HG02884 (cell line): ENCODE measurements around the gene ELMO1.

Experiments used
- ATAC-seq: cut with Tn5 transposase; IDR thresholded peaks from one replicate; pipeline ENCODE4 v1.9.1; 2021; ENCODE audit warnings: mild to moderate bottlenecking, moderate library complexity; ENCODE audit not compliant: unreplicated experiment

Gene ELMO1

DNA sequence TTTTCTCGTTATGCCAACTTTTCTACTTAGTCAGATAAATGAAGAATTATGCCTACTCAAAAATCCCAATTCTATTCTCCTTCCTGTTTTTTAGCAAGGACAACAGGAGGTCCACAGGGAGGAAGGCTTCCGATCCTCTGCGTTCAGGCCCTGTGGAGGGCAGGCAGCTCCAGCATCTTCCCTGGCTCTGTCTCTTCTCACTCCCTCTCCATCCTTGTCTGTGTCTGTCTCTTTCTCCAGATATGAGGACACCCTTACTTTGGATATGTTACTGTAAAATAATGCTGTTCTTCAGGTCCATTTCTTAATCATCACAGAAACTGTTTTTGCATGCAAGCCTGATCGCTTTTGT lies 166.6 kb downstream of the ELMO1 start:
- no peak for ATAC-seq

DNA sequence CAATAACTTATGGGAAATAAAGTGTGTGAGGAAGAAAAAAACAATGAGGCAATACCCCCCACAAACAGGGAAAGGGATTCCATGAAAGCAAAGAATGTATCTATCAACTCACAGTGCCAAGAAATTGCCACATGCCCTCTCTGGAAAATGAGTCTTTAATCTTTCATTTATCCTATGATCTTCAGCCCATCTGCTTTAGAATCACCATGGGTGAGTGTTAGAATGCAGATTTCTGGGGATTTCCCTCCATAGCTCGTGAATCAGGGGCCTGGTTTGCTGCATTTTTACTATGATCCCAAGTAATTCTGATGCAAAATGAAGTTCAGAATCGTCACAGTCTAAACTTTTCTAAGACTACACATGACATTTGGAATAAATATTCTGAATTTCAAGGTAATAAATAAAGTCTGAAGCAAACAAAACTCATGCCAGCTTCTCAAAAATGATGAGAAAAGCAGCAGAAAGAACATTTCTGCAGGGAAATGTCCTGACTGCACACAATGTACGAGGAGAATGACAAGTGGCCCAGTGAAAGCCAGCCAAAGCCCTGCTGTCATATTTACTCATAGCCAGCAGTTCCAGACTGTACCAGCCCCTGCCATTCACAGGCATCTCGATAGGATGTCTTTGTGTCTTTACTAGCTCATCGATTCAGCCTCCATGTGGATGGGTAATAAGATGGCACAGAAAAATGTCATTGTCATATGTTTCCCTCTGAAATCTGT lies 167.1 kb downstream of the ELMO1 start:
- ATAC-seq, result no peak

DNA sequence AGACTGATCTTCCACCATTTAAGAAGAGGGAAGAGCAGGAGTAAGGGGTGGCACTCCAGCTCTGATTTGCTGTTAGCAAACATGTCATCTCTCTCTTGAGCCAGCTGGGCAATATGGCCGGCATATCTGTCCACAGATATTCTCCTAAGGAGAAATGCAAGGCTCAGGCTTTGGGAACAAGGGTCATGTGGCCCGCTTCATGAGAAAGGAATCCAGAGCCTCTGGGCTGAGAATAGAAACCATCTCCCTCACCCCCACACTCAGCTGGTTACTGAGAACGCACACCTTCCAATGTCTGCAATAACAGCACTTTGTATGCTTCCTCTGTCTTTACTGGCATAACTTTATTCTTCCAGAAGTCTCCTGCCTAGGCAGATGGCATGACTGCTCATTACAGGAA lies 171.2 kb downstream of the ELMO1 start:
- ATAC-seq, result no peak

DNA sequence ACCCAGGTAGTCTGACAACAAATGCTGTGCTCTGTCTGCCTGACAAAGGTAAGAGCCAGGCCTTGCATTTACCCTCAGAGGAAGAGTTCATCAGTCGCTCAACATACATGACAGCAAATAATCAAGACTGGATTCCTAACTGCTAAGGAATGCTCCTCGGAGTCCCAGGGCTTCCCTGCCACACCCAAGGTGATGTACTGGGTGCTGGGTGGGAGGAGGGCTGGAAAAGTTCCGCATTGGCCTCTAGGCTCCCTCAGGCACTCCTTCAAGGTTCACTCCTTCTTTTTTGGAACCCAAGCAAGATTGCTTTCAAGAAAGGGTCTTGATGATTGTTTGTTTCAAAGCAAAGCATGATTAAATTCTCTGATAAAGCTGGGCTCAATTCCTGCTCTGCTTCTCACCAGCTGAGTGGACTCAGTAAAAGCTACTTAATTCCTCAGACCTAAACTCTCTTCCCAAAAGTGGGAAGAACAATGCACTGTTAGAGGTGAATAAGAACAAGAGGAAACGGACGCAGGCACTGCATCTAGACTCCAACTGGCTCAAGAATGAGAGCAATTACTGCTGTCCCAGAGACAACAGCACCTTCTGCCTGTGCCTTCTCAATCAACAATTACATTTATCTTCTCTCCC lies 173.5 kb downstream of the ELMO1 start:
- no peak for ATAC-seq

DNA sequence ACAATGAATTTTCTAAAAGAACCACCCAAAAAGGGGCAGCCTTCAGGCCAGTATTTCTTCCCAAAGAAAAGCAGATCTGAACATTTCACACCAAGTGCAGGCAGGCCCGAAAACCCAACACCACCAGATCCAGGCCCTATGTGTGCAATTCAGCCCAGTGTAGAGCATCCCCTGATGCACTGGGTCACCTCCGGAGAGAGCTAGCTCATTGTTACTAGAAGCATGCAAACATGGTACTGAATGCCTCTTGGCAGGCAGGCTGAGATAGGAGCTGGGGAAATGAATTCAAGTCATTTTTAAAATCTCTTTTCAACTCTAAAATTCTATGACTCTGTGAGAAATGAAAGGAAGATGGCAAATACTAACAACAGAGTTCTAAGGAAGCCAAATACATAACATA lies 174.8 kb downstream of the ELMO1 start:
- ATAC-seq, result no peak

DNA sequence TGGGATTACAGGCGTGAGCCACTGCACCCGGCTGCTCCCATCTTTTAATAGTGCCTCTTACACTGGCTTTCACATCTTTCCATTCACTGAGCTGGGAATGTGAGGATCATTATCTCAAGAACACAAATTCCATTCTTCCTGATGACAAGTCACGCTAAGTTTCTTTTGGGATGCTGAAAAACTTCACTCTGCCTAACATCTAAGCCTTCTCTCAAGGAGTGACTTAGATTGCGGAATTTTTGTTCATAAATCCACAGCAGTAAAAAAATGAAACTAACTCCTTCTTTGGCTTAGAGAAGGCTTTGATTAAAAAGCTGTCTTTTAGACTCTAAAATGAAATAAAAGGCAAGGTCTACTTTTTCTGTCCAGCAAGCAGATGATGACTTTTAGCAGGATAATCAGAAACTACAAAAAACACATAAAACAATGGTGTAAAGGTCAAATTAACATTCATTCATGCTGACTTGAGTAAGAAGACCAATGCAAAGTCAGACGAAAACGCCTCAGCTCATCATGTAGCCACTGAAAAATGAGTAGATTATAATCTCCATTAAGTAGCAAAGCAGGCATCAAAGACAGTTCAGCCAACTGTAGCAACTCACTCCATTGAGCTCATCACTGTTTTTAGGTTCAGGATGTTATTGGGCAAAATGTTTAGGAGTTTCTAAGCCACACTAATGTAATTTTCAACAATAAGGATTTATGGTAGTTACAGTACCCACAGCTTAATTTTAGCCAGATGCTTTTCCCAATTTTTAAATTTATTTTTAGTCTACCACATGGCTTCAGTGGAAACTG lies 178.8 kb downstream of the ELMO1 start:
- no peak for ATAC-seq

DNA sequence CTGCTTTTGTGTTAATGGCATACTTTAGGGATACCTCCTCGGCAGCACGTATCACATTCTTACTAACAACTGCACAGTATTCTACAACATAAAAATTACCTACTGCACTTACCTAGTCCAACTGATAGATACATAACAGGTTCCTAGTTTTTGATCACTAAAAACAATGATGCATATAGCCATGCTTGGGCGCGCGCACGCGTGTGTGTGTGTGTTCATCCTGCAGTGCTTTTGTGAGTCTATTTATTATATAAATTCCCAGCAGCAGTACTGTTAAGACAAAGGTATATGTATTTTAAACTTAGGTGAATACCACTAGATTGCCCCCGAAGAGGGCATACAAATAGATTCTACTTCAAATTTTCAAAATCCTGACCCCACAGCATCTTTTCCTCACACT lies 181.4 kb downstream of the ELMO1 start:
- ATAC-seq, result no peak

DNA sequence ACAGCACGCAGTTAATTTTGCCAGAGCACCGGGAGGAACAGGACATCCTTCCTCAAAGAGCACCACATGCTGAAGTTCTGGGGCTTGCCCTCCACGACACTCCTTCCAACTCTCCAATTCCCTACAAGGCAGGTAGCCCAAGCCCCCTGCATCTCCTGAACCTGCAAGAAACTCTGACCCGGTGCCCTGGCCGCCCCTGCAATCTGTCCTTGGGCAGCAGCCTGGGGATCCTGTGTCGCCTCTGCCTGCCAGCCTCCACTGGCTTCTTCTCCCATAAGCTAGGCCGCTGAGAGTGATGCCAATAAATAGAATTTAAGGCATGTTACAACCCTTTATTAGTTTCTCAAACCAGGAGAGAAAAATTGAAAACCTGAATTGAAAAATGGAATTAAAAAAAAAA lies 182.8 kb downstream of the ELMO1 start:
- ATAC-seq, result no peak

DNA sequence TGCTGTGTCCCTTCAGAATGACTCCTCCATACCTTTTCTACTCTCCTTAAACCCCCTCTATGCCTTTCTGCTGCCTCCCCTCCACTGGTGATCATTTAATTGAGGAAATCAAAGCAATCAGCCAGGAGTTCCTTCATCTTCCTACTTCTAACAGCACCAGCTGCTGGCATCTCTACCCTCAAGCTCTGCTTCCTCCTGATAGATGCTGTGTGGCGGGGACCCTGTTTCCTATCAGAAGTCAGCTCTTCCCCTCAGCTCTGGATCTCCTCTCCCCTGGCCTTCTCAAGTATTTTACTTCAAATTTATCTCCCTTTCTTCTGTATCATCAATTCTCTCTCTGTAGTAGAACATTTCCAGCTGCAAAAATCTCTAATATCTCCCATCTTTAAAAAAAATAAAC lies 183.7 kb downstream of the ELMO1 start:
- no peak for ATAC-seq

DNA sequence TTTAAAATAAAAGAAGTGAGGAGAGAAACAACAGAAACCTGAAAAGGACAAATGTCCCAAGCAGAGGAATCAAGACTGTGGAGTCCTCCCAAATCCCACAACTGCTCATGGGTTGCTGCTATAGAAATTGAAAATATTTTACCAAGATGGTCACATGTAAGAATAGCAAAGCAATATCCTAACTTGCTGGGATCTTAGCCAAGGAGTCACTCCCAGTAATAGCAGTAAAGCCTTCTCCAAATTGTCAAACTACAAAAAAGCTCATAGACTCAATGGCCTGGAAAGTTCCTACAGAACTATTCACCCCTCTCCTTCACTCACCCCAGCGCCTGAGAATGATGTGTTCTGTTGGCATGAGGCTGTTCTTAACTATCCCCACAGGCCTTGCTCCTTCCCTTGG lies 186.5 kb downstream of the ELMO1 start:
- ATAC-seq, result no peak

DNA sequence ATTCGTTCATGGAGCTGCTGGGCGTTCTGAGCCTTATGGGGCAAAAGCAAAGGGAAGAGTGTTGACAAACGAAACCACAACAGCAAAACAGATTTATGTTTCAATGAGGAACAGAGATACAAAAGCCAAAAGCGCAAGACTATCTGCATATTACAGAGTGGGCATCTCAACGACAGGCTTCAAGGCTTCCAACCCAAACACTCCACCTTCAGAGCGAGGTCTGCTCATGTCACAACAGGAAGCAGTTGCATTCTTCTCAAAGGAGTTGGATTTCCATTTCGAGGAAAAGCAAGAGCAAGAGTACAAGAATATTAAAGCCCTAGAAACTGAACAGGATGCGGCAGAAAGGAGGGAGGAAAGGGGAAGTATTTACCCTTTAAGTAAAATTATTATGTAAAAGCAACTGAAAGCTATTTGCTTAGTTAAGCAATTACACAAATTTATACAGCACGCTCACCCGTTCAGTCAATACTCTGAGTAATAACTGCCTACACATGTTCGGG lies 189.3 kb downstream of the ELMO1 start:
- no peak for ATAC-seq

DNA sequence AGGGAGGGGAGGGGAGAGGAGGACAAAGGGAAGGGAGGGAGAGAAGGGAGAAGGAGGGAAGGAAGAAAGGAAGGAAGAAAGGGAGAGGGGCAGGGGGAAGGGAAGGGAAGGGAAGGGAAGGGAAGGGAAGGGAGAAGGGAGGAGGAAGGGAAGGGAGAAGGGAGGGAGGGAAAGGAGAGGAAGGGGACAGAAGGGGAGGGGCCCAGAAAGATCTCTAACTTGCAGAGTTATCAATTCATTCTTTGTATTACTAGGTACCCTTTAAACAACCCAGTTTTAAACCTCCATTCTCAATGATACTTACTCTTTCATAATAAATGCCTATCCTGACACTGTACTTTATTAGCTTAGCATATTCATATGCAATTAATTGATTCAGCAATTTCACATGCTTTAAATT lies 192.0 kb downstream of the ELMO1 start:
- ATAC-seq, result no peak

DNA sequence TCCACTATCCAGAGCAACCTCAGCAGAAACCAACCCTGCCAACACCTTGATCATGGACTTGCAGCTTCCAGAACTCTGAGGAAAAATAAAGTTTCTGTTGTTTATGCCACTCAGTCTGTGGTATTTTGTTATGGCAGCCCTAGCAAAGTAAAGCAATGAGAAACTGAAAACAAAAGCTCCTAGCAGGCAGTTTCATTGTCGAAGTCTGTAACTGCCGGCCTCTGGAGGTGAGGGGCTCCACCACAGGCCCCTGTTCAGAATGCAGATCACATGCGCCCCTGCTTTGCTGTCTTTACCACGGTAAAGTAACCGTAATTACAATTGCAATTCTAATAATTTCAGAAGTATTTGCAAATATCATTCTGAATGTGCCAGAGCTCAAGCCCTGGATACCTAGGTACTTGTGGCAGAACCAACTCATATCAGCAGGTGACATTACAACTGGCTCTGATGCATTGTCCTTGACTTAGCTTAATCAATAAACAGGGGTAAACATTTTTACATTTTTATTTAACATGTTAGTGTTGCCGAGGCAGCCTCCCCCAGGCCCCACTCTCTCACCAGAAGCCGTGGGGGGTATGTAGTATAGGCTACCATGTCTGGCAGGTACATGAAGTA lies 193.2 kb downstream of the ELMO1 start:
- no peak for ATAC-seq

DNA sequence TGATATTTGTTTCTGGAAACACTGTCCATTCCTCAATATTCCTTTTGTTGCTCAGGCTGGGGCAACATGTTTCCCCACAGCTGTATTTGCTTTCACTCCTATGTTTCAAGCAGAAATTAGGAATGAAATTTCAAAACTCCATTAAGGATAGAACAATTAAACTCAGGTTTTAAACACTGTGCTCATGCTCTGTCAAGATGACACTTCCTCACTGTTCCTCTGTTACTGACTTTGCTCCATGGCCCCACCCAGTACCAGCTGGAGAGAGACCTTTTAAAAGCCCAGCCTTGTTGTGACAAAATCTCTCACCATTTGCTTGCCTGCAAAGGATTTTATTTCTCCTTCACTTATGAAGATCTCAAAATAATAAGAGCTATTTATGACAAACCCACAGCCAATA lies 197.4 kb downstream of the ELMO1 start:
- ATAC-seq, result no peak

DNA sequence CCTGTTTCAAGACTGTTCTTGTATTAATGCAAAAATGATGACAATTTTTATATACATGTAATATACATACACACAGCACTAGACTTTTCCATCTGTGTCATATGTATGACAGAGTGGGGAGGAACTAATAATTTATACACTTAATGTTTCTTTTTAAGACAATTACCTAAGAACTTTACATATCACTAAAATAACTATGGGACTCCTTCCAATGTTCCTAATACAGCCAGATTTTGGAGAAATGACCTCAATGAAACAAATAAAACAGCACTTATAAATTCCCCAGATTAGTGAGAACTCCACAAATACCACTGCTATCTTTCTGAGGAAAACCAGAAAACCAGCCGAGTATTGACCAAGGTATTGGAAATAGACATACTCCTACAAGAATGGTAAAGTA lies 199.4 kb downstream of the ELMO1 start:
- no peak for ATAC-seq

DNA sequence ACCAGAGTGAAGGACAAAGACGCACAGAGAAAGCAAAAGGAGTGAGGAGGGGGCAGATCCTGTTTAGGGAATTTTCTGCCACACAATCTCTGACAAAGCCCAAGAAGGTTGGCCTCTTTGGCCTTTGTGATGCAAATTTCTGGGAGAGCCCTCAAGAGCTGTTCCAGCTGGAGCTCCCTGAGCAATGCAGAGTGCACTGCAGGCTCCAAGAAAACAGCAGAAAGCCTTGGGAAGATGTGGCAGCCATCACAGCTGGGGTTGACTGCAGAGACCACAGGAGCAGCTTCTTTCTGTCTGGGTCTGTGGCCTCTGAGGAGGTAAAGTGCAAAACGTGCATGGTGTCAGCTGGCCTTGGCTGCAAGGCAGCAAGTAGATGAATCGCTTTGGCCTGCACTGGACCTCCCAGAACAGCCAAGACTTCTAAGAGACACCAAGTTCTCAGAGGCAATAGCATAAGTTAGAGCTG lies 200.2 kb downstream of the ELMO1 start:
- ATAC-seq, result no peak

DNA sequence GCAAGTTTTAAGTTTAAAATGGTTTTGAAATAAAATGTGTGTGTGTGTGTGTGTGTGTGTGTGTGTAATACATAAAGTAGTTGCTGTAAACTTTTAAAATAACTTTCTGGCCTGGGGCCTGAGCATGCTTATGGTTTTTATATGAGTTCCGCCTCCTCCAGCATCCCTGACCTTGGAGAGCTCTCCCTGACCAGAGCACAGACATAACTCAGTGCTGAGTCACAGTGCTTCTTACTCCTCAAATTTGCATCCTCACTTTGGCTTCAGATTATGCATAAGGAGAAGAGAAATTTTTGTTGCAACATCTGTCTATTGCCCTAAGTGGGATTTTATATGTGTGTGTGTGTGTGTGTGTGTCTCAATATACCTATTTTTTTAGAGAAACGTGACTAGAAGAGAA lies 200.8 kb downstream of the ELMO1 start:
- no peak for ATAC-seq

DNA sequence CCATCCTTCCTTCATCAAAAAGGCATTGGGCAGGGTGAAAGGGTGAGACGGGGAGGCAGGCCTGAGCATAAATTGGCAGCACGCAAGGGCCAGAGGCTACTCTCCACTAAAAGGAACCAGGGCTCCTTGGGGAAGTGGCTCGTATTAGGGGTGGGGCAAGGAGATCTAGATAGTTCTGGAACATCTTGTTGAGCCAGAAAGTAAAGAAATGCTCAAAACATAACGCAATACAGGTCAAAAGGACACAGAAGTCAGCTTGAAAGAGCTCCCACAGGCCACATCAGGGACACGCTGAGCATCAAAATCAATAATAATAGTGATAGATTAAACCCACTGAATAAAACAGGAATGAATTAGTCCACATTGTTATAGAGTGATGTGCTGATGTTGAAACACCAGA lies 203.1 kb downstream of the ELMO1 start:
- no peak for ATAC-seq

DNA sequence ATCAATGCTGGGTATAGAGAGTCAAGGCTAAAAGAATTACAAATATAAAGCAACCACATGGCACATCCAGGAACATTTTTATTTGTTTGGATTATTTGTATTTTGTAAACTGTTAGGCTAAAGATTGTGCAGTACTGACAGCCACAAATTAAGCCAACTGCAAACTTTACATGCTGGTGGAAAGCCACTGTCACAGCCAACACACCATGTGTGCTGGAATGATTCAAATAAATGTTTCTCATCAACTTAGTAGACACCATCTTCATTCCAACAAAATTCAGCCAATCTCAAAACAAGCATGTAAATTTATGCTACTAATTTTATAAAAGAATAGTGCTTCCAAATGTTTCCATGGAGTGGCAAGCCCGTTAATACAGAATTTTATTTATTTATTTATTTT lies 211.8 kb downstream of the ELMO1 start:
- no peak for ATAC-seq

DNA sequence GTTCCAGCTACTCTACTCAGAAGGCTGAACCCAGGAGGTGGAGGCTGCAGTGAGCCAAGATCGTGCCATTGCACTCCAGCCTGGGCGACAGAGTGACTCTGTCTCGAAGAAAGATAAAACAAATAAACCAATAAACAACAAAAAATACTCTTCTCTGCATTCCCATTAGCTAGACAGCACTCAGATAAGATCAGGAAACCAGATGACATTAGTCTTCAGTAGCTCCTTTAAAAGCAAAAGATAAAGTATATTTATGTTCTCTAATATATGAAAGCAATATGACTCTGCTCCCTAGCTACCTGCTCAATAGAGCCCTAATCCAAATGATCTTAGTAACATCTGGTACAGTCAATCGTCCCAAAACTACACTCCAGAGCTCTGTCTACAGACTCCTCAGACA lies 212.9 kb downstream of the ELMO1 start:
- no peak for ATAC-seq

DNA sequence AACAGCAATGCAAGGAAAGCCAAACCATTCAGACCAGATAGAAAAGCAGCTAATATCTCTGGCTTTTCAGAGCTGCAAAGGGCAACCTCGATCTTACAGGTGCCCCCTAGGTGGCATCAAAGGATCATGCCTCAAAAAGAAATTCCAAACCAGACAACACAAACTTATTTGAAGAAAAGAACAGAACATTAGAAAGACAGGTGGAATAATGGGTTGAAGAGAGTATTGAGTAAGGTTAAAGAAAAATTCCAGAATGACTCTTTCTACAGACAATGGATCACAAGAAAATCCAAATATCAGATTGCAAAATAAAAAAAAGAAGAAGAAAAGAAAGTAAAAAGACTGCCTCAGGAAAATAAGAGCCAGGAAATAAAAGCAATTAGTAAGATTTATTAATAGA lies 213.7 kb downstream of the ELMO1 start:
- no peak for ATAC-seq

DNA sequence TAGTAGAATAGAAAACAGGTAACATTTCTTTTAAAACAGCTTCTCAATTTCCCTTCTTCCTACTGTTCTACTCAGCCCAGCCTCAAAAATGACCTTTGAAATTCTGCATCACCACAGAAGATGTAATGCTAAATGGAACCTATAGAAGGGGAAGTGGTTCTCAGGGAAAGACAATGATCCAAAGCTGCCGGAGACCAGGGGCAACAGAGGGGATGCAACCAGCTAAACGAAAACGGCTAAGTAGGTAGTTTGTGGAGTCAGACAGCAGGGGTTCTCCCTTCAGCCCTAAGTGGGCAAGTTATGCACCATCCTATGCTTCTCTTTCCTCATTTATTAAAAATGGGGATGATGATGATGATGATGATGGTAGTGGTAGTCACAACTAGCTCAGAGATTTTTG lies 214.3 kb downstream of the ELMO1 start:
- no peak for ATAC-seq
